Prostate gland (tissue), 2 donors: ENCODE data around the gene UTP18.

Experiments
- POLR2A ChIP-seq: fragments of 450-650 bp; IDR thresholded peaks from one replicate; pipeline ENCODE4 v1.6.1; 2016; ENCODE audit warnings: antibody characterized with exemption, mild to moderate bottlenecking
- POLR2AphosphoS5 ChIP-seq: sonication (generic); formaldehyde crosslinking; IDR thresholded peaks from one replicate; pipeline ENCODE4 v1.6.1; 2017; ENCODE audit warnings: antibody characterized with exemption
- TF ChIP-seq, protein P1 (sequence below), 4 experiments: fragments of 200-600 bp in 2 of 4; fragments of 450-650 bp in 2 of 4; sonication (generic) in 2 of 4; IDR thresholded peaks; 1 replicate in 3 of 4; 2 replicates in 1 of 4; pipeline ENCODE4 v1.5.1; 2016 to 2019; ENCODE audit warnings: antibody characterized with exemption in 4 of 4, mild to moderate bottlenecking in 2 of 4, moderate library complexity in 2 of 4

DNA sequence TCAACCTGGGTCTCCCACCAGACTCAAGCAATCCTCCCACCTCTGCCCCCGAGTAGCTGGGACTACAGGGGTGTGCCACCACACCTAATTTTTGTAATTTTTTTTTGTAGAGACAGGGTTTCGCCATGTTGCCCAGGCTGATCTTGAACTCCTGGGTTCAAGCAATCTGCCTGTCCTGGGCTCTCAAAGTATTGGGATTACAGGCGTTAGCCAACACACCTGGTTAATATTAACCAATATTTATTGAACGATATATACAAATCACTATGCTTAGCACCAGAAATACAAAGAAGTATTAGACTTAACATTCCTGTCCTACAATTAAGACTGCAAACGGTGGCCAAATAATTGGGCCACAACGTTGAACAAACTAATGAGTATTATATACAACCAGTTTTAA, 4.7 kb upstream of the UTP18 start:
- TF ChIP-seq, protein P1, sequence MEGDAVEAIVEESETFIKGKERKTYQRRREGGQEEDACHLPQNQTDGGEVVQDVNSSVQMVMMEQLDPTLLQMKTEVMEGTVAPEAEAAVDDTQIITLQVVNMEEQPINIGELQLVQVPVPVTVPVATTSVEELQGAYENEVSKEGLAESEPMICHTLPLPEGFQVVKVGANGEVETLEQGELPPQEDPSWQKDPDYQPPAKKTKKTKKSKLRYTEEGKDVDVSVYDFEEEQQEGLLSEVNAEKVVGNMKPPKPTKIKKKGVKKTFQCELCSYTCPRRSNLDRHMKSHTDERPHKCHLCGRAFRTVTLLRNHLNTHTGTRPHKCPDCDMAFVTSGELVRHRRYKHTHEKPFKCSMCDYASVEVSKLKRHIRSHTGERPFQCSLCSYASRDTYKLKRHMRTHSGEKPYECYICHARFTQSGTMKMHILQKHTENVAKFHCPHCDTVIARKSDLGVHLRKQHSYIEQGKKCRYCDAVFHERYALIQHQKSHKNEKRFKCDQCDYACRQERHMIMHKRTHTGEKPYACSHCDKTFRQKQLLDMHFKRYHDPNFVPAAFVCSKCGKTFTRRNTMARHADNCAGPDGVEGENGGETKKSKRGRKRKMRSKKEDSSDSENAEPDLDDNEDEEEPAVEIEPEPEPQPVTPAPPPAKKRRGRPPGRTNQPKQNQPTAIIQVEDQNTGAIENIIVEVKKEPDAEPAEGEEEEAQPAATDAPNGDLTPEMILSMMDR (IDR thresholded peaks at IDR 0.05): no peak
- no peak for TF ChIP-seq POLR2A
- no peak for TF ChIP-seq POLR2AphosphoS5
